ENCODE measurements around the gene IHH. TPM values are rescaled to one million over a fixed set of nuclear protein-coding genes. Genes with fewer than 3 reads are reported as not detected.

Gene IHH
- total RNA-seq, 1 experiment from 2014 or later = not detected

DNA sequence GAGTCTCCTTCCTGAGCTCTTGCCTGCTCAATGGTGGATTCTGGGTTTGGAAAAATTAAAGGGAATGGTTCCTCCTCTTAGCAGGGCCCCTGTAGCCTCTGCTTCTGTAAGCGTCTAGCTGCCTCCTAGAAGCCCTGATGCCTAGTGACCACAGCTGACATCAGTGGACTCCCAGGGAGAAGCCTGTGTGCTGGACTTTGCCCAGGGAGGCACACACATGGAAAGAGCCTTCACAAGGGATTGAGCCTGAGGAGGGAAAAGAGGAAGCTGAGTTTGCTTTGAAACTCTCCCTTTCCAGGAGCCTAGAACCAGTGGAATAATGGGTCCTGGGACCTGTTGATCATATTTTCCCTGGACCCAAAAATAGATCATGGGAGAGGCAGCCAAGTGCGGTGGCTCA is 18.0 kb downstream of the IHH start:
- H2BK120ac ChIP-seq (ENCODE audit: low read depth, low read length, poor library complexity, severe bottlenecking) = no peak overlapping the region
- no peak overlapping the region for H3K4me2 ChIP-seq (ENCODE audit: insufficient read depth, insufficient read length, low read length)
- no peak overlapping the region for H3K14ac ChIP-seq (ENCODE audit: insufficient read depth, low read length)
- H3K79me2 ChIP-seq (ENCODE audit: insufficient read depth, low read length) = no peaks in the 10 kb centered on the region
- no peak overlapping the region for H3K23ac ChIP-seq (ENCODE audit: insufficient read length, low read depth, low read length)
- no peak overlapping the region for H3K56ac ChIP-seq (ENCODE audit: insufficient read length, low read depth, low read length)
- H2BK15ac ChIP-seq (ENCODE audit: low read depth, low read length) = no peak overlapping the region
- no peaks in the 10 kb centered on the region for H3K79me1 ChIP-seq (ENCODE audit: insufficient read depth, low read depth, low read length, poor library complexity, severe bottlenecking)
- H3K9me3 Mint-ChIP-seq = no peaks in the 10 kb centered on the region
- H4K5ac ChIP-seq (ENCODE audit: insufficient read length, low read depth, low read length) = no peak overlapping the region
- H3K4ac ChIP-seq (ENCODE audit: low read depth, low read length) = no peak overlapping the region
- H2AFZ ChIP-seq (ENCODE audit: low read length) = no peak overlapping the region
- no peak overlapping the region for H4K8ac ChIP-seq (replicated peaks; ENCODE audit: insufficient read length, low read depth, low read length)
- H3K9ac ChIP-seq (ENCODE audit: extremely low read depth, insufficient read length, low read length) = no peak overlapping the region
- H3K36me3 Mint-ChIP-seq (ENCODE audit: insufficient read depth in 1 of 3, low read depth in 3 of 3) = no peaks in the 10 kb centered on the region
- H2BK5ac ChIP-seq (ENCODE audit: insufficient read length, low read length) = no peak overlapping the region
- H3K4me3 Mint-ChIP-seq = no peak overlapping the region
- no CpG with 5 or more reads among the region's 2 CpGs for WGBS (ENCODE audit: extremely low coverage, insufficient read length, low lambda C conversion rate)
- H2BK20ac ChIP-seq (ENCODE audit: low read depth, low read length, poor library complexity, severe bottlenecking) = no peak overlapping the region
- no peak overlapping the region for H2AK5ac ChIP-seq (ENCODE audit: insufficient read length, low read length)
- peaks cover 67% of the 10 kb centered on the region for H3K27me3 Mint-ChIP-seq (ENCODE audit: low read depth)
- H3K27ac ChIP-seq (ENCODE audit: insufficient read length, low read depth, low read length) = no peak overlapping the region
- H3K9me3 ChIP-seq (ENCODE audit: control insufficient read depth, low read depth, low read length) = no peaks in the 10 kb centered on the region
- no peaks in the 10 kb centered on the region for H4K20me1 ChIP-seq (ENCODE audit: control insufficient read depth, insufficient read depth, insufficient read length)
- H3K23me2 ChIP-seq (ENCODE audit: insufficient read length, low read depth, low read length, poor library complexity, severe bottlenecking) = peaks cover 6% of the 10 kb centered on the region
- peaks cover 3% of the 10 kb centered on the region; the same call in 1 of the 2 replicates for H3K4me1 ChIP-seq (ENCODE audit: insufficient read depth, low read length)
- TF ChIP-seq, protein P1, sequence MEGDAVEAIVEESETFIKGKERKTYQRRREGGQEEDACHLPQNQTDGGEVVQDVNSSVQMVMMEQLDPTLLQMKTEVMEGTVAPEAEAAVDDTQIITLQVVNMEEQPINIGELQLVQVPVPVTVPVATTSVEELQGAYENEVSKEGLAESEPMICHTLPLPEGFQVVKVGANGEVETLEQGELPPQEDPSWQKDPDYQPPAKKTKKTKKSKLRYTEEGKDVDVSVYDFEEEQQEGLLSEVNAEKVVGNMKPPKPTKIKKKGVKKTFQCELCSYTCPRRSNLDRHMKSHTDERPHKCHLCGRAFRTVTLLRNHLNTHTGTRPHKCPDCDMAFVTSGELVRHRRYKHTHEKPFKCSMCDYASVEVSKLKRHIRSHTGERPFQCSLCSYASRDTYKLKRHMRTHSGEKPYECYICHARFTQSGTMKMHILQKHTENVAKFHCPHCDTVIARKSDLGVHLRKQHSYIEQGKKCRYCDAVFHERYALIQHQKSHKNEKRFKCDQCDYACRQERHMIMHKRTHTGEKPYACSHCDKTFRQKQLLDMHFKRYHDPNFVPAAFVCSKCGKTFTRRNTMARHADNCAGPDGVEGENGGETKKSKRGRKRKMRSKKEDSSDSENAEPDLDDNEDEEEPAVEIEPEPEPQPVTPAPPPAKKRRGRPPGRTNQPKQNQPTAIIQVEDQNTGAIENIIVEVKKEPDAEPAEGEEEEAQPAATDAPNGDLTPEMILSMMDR (conservative IDR thresholded peaks at IDR 0.05) = no peak
- no peaks in the 10 kb centered on the region; the same call in 1 of the 2 replicates for H3K27me3 ChIP-seq (ENCODE audit: insufficient read depth, low read length)
- H4K91ac ChIP-seq (ENCODE audit: insufficient read length, low read depth, low read length) = no peak overlapping the region
- no peak overlapping the region for H3T11ph ChIP-seq (ENCODE audit: low read length)
- H3K4me1 Mint-ChIP-seq = peaks cover 8 to 13% of the 10 kb centered on the region in 2 experiments
- DNase-seq = no peak
- H3K27ac Mint-ChIP-seq = no peak overlapping the region
- H3K18ac ChIP-seq (ENCODE audit: insufficient read length, low read depth, low read length) = no peak overlapping the region
- no peak overlapping the region for H2BK12ac ChIP-seq (ENCODE audit: insufficient read length, low read depth, low read length)
